Activated CD8-positive, alpha-beta memory T cell treated with anti-CD3 and anti-CD28 coated beads for 4 hours (primary cell): ENCODE data around the gene QRFP.
"Not testable (repeated sequence)": the region's sequence is repeated elsewhere in the genome, so short reads cannot be mapped to it uniquely, and the experiment has no call there.

Source experiments
- DNase-seq, 2 donors: peaks; one replicate each; pipeline ENCODE4 v3.0.0-alpha.2; 2020; ENCODE audit warnings: low read depth in 2 of 2

The QRFP gene

GRCh38 chr9:130919559-130920145, 23.0 kb upstream of the QRFP start:
- DNase-seq = no peak

GRCh38 chr9:130918826-130919558, 22.4 kb upstream of the QRFP start:
- DNase-seq = no peak

- no peak for DNase-seq
Measured at GRCh38 chr9:130918101-130918825, 21.7 kb upstream of the QRFP start.

GRCh38 chr9:130917168-130917960, 20.8 kb upstream of the QRFP start:
- DNase-seq = no peak

- DNase-seq = no peak
Measured at GRCh38 chr9:130915096-130915447, 18.5 kb upstream of the QRFP start.

- no peak for DNase-seq
Measured at GRCh38 chr9:130914417-130915095, 17.9 kb upstream of the QRFP start.

GRCh38 chr9:130913599-130914416, 17.2 kb upstream of the QRFP start:
- no peak for DNase-seq

GRCh38 chr9:130912932-130913598, 16.5 kb upstream of the QRFP start:
- DNase-seq = no peak

GRCh38 chr9:130911254-130912049, 14.8 kb upstream of the QRFP start:
- no peak for DNase-seq

- DNase-seq = not testable (repeated sequence)
Measured at GRCh38 chr9:130910670-130911069, 14.1 kb upstream of the QRFP start.

- not testable (repeated sequence) for DNase-seq
Measured at GRCh38 chr9:130910041-130910440, 13.4 kb upstream of the QRFP start.

GRCh38 chr9:130908878-130909355, 12.3 kb upstream of the QRFP start:
- DNase-seq = no peak

GRCh38 chr9:130908146-130908877, 11.7 kb upstream of the QRFP start:
- DNase-seq = no peak

GRCh38 chr9:130906735-130907416, 10.3 kb upstream of the QRFP start:
- DNase-seq = no peak

GRCh38 chr9:130905902-130906734, 9.5 kb upstream of the QRFP start:
- no peak for DNase-seq

GRCh38 chr9:130905125-130905901, 8.7 kb upstream of the QRFP start:
- no peak for DNase-seq
